ENCODE data around the gene CNN2.
A peak's percentile ranks its signal among the peaks of the same experiment; 100 is the strongest.
"Not testable (repeated sequence)": the region's sequence is repeated elsewhere in the genome, so short reads cannot be mapped to it uniquely, and the experiment has no call there.

CNN2 gene

DNA sequence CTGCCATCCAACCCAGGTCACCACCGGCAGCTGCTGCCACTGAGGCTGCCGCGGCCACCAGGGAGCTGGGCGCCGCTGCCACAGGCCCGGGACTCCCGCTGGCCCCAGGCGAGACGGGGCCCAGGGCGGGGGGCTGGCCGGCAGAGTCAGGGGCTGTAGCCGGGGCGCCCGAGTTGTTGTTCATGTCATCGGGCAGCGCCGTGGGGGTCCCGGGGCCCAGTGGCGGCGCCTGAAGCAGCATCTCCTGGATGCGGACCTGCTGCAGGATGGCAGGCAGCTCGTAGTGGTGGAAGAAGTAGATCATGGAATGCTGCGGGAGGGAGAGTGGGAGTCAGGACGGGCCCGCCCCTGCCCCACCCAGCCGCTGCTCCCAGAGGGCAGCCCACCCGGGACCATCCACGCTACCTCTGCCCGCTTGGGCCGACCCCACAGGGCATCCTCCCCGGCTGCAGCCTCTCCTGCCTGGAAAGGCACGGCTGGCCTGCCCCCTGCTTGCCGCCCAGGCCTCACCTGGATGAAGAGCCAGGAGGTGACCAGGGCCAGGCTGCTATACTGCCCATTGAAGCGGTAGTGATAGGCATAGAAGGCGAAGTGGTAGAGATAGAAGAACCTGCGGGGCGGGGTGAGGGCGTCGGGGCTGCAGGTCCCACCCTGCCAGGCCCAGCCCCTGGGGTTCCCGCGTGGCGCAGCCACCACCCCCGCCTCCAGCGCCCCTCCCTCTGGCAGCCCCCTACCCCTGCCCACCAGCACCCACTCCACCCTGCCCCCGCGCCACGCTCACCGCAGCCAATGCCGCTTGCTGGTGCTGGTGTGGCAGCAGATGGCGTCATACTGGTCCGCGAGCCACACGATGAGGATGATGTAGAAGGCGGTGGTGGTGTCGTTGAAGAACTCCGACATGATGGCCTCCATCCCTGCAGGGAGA, 15.6 kb upstream of the CNN2 start:
- FAIRE-seq = no peak
- no peak for DNase-seq (ENCODE audit: low spot score)

DNA sequence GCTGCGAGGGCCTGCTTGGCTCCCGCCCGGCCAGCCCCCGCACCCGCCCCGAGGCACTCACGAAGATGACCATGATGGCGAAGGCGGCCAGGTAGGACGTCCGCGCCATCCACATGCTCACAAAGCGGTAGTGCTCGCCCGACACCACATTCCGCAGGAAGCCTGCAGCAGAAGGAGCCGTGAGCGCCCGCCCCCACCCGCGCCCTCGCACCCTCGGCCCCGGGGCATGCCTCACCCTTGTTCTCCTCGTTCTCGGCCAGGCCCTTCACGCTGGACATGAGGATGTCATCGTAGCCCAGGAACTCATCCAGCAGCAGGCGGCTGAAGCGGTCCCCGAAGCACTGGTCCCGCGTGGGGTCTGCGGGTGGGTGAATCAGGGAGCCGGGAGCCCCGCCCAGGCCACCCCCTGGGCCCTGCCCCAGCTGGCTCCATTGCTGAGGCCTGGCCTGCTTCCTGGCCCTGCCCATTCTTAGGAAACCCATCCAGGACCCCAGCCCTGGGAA, 14.5 kb upstream of the CNN2 start:
- no peak for DNase-seq (ENCODE audit: low spot score)
- FAIRE-seq = no peak

DNA sequence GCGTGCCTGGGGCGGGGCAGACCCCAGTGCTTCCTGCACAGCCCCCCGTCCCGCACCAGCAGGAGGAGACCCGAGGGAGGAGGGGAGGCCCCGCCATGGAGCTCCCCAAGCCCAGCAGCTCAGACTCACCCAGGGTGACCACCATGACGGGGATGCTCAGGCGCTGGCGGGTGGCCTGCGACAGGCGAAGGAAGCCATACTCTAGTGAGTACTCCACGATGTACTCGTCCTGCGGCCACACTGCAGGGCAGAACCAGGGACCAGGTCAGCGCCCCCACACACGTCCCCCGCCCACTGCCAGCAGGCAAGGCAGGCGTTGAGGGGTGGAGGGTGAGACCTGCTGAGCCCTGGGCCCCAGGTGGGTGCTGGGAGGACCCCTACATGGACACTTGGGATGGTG, 14.1 kb upstream of the CNN2 start:
- no peak for DNase-seq (ENCODE audit: low spot score)
- no peak for FAIRE-seq

DNA sequence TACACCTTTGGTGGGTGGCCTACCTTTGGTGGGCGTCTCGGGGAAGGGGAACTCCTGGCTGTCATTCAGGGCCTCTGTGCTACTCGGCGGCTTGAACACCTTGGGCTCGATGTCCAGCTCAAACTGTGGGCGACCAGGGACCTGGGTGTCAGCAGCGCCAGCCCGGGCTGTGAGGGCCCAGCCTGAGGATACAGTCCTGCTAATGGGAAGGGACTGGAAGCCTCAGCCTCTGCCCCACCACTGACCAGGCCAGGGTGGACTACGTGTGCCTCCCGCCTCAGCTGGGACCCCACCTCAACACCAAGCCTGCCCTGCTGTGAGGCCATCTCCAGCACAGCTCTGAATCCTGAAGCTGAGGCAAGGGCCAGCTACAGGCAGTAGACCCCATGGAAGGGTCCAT, 13.2 kb upstream of the CNN2 start:
- FAIRE-seq (no peak), DNase-seq (ENCODE audit: low spot score) (no peak)

DNA sequence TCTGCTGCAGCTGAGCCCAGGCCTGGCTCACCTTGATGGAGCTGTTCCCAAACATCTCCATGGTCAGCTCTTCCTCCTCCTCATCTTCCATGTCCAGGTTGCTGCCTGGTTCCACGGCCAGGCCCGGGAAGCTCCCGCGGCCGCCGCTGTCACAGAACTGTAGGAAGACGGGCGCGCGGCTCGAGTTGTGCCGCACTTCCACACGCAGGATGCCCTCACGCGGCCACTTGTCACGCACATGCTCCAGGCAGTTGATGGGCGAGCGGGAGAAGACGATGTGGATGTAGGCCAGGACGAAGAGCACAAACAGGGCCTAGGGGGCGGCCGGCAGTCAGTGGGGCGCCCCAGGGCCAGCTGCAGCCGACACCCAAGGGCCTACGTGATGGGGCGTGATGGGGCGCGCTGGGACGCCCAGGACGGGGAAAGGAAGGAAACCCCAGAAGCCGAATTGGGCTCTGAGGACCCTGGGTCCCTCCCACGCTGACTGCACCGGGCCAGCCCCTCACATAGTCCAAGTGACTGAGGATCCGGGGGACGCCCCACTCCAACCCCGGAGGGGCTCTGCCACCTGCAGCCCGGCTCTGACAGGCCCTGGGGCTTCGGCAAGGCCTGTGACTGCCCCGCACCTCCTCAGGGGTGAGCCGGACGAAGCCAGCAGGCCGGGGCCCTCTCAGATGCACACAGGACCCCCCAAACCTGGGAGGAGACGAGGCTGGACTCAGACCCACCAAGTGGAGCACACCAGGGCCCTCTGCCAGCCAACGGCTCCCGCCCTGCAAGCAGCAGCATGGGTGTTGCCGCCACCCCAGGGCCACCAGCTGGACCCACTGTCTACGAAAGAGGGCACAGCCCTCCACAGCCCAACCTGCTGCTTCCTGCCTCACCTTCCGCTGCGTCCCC, 12.0 kb upstream of the CNN2 start:
- DNase-seq (ENCODE audit: low spot score) (no peak), FAIRE-seq (no peak)

DNA sequence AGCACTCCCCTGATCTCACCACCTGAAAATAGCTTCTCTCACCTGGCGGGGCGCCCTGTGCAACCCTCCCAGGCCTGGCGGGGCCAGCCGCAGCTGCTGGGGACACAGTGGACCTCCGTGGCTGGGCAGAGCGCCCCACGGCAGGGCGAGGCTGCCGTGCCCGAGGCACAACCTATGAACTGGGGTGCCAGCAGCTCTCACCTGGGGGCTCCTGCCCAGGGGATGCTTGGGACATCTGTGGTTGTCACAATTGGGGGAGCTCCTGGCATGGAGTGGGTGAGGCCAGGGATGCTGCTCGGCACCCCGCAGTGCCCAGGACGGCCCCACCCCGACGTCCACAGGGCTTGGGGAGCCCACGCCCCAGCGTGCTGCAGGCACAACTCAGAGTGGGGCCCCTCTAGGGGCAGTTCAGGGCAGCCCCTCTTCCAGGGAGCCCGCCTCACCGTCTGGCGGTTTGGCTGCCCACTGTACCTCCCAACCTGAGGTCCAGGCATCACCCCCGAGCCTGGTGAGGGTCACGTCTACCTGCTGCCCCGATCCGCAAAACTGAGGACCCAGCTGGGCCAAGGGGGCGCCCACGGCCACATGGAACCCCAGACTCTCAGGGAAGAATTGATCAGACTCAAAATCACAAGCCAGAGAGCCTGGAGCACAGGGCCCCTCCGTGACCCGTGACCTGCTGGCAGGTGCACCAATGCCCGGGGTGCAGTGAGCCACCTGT, 11.2 kb upstream of the CNN2 start:
- FAIRE-seq (no peak), DNase-seq (ENCODE audit: low spot score) (no peak)

DNA sequence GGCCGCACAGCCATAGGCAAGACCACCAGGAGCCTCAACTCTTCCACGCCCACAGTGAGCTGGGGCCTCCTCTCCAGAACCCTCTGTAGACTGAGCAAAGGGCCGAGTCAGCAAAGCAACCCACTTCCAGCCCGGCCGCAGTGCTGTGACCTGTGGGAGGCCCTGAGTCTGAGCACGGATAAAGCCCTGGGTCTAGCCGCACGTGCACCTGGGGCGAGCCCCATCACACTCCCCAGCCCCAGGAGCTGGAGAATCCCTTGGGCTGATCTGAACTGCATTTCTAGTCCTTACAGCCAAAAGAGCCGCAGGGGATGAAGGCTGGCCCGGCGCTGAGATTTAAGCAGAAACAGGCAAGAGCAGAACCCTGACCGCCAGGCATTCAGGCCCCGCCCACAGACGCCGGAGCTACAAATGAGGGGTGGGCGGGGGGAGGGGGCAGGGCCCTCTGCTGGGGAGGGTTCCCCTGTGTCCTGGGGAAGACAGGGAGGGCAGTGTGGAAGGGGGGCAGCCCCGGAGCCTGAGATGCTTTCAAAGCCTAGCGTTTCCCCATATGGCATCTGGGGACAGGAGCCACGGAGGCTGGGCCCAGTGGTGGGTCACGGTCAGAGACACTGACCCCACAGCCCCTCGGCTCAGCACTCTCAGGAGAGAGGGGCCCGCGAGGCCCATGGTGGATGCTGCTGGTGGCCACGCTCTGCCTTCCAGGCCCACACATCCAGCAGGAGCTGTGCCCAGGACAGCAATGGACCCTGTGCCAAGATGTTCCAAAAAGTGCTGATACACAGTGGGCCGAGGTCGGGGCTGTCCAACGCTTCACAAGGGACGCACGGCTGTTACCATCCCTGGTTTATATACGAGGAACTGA, 10.4 kb upstream of the CNN2 start:
- DNase-seq (ENCODE audit: low spot score) = no peak
- FAIRE-seq = no peak

DNA sequence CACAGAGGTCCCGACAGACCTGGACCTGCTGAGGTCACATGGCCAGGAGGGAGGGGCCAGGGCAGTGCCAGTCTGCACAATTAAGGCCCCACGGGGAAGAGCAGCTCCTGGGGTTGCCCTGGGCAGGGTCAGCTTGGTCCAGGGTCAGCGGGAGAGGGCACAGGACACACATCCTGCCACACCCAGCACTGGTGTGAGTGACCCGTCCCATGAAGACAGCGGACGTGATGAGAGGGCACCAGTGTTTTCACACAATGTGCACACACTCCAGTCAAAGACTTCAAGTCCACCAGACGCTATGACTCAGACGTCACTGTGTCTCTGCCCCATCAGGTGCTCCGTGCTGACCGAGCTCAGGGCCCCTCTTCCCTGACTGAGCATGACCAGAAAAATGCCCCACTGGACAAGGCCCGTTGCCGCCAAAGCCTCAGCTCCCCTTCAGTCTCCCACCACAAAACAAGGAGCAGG, 9.7 kb upstream of the CNN2 start:
- FAIRE-seq (peak; percentile 88), DNase-seq (ENCODE audit: low spot score) (peak; percentile 93)

DNA sequence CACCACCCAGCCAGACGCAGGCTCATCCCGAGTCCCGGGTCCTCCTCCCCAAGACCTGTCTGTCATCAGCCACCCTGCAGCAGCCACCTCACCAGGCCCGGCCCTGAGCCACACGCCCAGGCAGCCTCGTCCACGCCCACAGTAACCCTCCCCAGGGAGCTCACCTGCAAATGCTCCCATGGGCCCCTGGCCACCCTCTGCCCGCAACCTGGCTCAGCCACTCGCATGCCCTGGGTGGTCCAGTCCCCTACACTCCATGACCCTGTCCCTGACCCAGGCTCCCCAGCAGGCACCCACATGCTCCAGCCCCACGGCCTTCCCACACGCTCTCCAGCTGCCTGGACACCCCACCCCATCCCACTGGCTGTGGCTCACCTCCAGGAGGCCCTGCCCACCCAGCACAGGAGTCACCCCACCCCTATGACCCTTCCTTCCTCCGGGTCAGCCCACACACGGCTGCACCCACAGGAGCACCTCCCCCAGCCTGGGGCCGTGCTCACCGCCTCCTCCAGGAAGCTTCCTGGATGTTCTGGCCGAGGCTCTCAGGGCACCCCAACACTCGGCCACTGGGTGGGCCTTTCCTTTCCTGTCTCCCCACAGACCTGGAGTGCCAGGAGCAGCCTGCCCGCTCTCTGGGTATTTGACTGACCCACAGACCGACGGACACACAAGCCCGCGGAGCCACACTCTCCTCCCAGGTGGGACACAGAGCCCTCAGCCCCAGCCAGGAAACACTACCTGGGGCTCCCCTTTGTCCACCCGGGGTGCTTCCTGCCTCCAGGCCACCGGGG, 9.1 kb upstream of the CNN2 start:
- DNase-seq (ENCODE audit: low spot score) (peak; percentile 56), FAIRE-seq (no peak)

DNA sequence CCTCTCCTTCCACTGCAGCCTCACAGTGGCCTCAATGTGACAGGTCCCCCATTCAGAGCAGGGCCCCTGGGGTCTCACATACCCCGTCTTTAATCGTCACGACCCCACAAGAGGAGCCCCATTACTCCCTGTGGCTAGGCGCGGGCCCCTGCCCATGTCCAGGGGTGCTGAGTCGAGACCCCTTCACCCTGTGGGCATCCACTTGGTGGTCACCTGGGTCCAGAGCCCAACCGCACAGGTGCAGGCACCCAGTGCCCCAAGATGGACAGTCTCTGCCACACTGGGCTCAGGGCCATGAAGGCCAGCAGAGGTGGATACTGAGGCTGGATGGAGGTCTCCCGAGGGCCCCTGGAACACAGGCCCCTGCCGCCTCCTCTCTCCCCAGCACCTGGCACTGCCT, 8.5 kb upstream of the CNN2 start:
- FAIRE-seq = no peak
- no peak for DNase-seq (ENCODE audit: low spot score)

DNA sequence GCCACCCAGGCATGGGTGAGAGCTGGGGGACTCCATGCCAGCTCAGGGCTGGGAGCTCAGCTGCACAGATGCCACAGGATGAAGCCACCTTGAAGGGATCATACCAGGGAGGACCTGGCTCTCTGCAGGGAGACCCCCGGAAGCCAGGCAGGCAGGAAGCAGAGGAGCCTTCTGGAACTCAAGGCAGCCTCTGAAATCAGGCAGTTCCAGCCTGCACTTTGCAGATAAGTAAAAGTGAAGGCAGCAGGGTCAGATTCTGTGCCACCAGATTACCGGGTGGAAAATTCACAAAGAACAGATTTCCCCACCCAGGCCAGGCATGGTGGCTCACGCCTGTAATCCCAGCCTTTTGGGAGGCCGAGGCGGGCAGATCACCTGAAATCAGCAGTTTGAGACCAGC, 8.0 kb upstream of the CNN2 start:
- no peak for FAIRE-seq
- no peak for DNase-seq (ENCODE audit: low spot score)

DNA sequence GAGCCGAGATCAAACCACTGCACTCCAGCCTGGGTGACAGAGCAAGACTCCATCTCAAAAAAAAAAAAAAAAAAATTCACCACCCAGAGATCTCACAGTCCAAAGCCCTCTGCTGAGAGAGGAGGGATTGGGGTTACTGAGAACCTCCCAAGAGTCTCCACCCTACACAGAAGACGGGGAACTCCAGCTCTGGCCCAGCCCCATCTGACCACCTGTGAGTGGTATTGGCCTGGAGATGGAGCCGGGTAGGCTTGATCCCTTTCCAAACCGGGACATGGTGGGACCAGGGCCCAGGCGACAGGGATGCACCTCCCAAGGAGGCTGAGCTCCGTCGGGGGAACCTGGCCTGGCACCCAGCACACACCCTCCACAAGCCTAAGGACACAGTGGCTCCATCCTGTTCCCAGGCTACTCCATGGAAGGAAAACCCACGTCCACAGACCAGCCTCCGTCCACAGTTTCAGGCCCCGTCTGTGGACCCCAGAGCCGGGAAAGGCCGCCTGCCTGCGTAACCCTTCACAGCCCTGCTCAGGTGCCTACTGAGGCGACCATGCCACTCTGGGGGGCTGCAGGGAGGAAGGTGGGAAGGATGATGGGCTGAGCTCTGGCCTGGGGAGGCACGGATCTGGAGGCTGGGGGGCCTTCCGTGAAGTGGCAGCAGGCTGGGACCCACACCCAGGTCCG, 7.3 kb upstream of the CNN2 start:
- DNase-seq (ENCODE audit: low spot score) (no peak), FAIRE-seq (no peak)

DNA sequence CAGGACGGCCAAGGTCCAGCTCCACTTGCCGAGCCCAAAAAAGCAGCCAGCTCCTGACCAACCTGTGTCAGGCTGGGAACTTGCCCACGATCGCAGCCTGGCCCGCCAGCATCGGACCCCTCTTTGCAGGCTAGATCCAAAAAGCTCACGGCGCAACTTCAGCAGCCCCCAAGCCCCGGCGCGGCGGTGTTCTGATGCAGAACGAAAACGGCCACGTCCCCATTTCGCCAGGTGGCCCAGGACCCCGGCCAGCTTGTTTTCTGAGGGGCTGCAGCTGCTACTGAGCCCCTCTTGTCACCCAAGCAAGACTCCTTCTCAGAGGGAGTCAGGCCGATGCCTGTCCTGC, 6.8 kb upstream of the CNN2 start:
- FAIRE-seq (no peak), DNase-seq (ENCODE audit: low spot score) (no peak)

DNA sequence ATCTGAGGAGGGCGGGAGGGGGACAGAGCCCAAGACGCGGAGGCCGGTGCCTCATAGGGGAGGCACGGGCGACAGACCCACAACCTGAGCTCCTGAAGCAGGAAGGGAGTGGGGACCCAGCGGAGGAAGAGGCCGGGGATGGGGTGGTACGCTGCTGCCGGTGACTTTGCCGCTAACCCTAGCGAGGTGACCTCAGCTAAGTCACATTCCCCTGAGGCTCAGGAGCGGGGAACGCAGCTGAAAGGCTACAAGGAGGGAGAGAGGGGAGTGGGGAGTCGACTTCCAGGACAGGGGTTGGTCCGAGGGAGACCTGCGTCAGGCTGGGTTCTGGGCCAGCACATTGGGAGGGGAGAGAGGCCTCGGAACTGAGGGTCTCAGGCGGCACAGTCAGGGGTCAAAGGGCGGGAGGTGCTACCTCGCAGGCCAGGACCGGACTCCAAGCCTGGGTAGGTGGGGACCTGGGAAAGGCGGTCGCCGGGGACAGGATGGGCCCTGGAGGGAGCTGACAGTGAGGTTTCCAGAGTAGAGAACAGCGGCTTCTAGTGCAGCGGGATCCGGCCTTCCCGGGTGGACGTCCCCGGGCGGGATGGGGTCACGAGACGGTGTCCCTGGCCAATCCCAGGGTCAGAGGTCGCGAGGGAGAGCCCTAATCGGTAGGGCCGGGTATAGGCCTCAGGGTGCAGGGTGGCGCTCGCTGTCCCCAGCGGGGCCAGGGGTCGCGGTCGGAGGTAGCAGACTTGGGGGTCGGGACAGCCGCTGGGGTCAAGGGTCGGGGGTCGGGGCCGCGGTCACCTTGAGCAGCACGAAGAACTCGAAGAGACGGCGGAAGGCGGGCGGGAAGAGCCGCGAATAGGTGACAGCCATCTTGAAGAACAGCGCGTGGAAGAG, 6.2 kb upstream of the CNN2 start:
- DNase-seq (ENCODE audit: low spot score) = no peak

DNA sequence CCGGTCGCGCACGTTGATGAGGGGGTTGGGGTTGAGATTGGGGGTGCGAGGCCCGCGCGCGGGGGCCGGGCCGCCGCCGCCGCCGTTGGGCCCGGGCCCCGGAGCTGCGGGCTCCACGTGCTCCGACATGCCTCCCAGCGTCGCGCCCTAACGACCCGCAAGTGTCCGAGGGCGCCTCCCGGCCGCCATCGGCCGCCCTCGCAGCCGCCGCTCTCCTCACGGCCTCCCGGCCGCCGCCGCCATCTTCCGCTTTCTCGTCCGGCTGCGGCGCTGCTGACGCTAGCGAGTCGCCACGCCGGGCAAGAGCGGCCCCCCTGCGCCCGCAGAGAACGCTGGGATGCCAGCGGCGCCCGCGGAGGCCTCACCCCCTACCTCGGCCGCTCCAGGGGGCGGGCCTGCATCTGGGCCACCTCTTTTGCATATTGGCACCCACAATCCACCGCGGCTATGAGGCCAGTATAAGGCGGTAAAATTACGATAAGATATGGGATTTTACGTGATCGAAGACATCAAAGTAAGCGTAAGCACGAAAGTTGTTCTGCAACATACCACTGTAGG, 5.5 kb upstream of the CNN2 start, which contains the start of gene TMEM259:
TSS of gene TMEM259 (minus strand) at position 256 of the 558 bp plus-strand sequence. CDS start at position 129, 127 bp downstream.
- DNase-seq (ENCODE audit: low spot score) (peak; percentile 95), FAIRE-seq (peak; percentile 73)

More for the DNA sequence above, 6.2 kb upstream of the CNN2 start:
- no peak for FAIRE-seq

DNA sequence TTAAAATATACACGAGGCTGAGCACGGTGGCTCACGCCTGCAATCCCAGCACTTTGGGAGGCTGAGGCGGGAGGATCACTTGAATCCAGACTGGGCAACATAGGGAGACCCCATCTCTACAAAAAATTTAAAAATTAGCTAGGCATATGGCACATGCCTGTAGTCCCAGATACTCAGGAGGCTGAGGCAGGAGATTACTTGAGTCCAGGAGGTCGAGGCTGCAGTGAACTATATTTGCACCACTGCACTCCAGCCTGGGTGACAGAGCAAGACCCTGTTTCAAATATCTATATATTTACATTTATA, 2.6 kb upstream of the CNN2 start:
- not testable (repeated sequence) for FAIRE-seq; DNase-seq (ENCODE audit: low spot score)

DNA sequence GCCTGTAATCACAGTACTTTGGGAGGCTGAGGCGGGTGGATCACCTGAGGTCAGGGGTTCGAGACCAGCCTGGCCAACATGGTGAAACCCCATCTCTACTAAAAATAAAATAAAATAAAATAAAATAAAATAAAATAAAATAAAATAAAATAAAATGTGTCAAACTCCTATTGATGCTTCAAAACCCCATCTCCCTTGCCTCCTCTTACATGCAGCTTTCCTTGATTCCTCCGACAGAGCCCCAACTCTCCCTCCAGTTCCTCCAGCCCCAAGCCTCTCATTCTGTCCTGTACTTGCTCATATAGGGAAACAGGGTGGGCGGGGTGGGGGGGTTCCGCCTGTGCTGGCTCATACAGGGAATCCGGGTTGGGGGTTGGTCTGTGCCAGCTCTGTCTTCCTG, 1.3 kb upstream of the CNN2 start:
- not testable (repeated sequence) for FAIRE-seq; DNase-seq (ENCODE audit: low spot score)

Data from RCC 7860 (cell line).